ENCODE data around the gene HPS5. TPM values are rescaled to one million over a fixed set of nuclear protein-coding genes. Genes with fewer than 3 reads are reported as not detected.

The HPS5 gene
- total and polyA plus RNA-seq, 2 donors (not counting 3 experiments of a cell fraction or from before 2014, with no cell fraction given) = 4.7 to 14.1 TPM

- H3K4me3 ChIP-seq (replicated peaks in 1 of 3; ENCODE audit: insufficient read depth in 1 of 3, low read depth in 1 of 3, low read length in 3 of 3) = no peak overlapping the region
- BruUV-seq (replicated peaks) = no TSS peak
- no peaks in the 10 kb centered on the region for H3K4me1 ChIP-seq (ENCODE audit: control insufficient read depth, extremely low read depth, insufficient read depth, low read length)
- no peaks in the 10 kb centered on the region for H3K79me2 ChIP-seq (ENCODE audit: control insufficient read depth, insufficient read depth, low read length)
- FAIRE-seq (no peak), DNase-seq (ENCODE audit: low read depth, low spot score) (no peak)
- no peak overlapping the region for H3K9ac ChIP-seq (replicated peaks; ENCODE audit: extremely low read depth, insufficient read depth, low read length)
- H3K9me3 ChIP-seq (replicated peaks; ENCODE audit: control insufficient read depth, insufficient read depth, low read length) = no peaks in the 10 kb centered on the region
- ChIA-PET CTCF (interaction anchor here (3.0 kb wide), 1 partner anchor 10 kb away, joined by 12 read pairs; no protein-coding TSS in a partner anchor), POLR2A (no interaction called here)
- dilution Hi-C loops (cut with MboI; ENCODE audit: extremely low pct_ligation_motif_present, low sequenced_read_pairs) (no loop called here), intact Hi-C loops (cut with micrococcal nuclease) (no loop called here)
- H3K9me1 ChIP-seq (replicated peaks; ENCODE audit: control insufficient read depth, extremely low read depth, insufficient read depth, low read length) = no peaks in the 10 kb centered on the region
- no peak for TF ChIP-seq EZH2 (IDR thresholded peaks at IDR 0.05; ENCODE audit: borderline replicate concordance, low read depth, low read length, severe bottlenecking)
- no peak for TF ChIP-seq MAX (IDR thresholded peaks at IDR 0.05; ENCODE audit: insufficient read depth, insufficient read length)
- TF ChIP-seq MYC (IDR thresholded peaks at IDR 0.05; ENCODE audit: low read depth, low read length) = no peak
- TF ChIP-seq GATA2 (IDR thresholded peaks at IDR 0.05; ENCODE audit: insufficient read depth, insufficient read length, low read depth, low read length) = no peak
- no peak for TF ChIP-seq JUN (IDR thresholded peaks at IDR 0.05; ENCODE audit: borderline replicate concordance, insufficient read depth, insufficient read length, low read depth)
- TF ChIP-seq FOS (IDR thresholded peaks at IDR 0.05; ENCODE audit: borderline replicate concordance, insufficient read depth, low read length) = no peak
- TF ChIP-seq POLR2A (IDR thresholded peaks at IDR 0.05; ENCODE audit: low read depth, low read length) = no peak
- TF ChIP-seq, protein P1, sequence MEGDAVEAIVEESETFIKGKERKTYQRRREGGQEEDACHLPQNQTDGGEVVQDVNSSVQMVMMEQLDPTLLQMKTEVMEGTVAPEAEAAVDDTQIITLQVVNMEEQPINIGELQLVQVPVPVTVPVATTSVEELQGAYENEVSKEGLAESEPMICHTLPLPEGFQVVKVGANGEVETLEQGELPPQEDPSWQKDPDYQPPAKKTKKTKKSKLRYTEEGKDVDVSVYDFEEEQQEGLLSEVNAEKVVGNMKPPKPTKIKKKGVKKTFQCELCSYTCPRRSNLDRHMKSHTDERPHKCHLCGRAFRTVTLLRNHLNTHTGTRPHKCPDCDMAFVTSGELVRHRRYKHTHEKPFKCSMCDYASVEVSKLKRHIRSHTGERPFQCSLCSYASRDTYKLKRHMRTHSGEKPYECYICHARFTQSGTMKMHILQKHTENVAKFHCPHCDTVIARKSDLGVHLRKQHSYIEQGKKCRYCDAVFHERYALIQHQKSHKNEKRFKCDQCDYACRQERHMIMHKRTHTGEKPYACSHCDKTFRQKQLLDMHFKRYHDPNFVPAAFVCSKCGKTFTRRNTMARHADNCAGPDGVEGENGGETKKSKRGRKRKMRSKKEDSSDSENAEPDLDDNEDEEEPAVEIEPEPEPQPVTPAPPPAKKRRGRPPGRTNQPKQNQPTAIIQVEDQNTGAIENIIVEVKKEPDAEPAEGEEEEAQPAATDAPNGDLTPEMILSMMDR (IDR thresholded peaks at IDR 0.05; ENCODE audit: extremely low read depth in 1 of 2, insufficient read depth in 1 of 2, low read depth in 1 of 2, low read length in 2 of 2) = no peak
- TF ChIP-seq POLR2AphosphoS5 (IDR thresholded peaks at IDR 0.05; ENCODE audit: insufficient read depth, low read depth, low read length) = no peak
- peaks cover 4% of the 10 kb centered on the region in 2 experiments for H3K27me3 ChIP-seq (ENCODE audit: control insufficient read depth in 2 of 2, insufficient read depth in 2 of 2, low read length in 2 of 2)
- no peak overlapping the region for H3K27ac ChIP-seq (ENCODE audit: insufficient read depth, low read depth, low read length)
- no peaks in the 10 kb centered on the region for H4K20me1 ChIP-seq (replicated peaks; ENCODE audit: control insufficient read depth, extremely low read depth, insufficient read depth, low read length)
- H2AFZ ChIP-seq (ENCODE audit: low read depth, low read length) = no peak overlapping the region
- H3K4me2 ChIP-seq (ENCODE audit: insufficient read depth, low read length) = no peak overlapping the region
- H3K36me3 ChIP-seq (ENCODE audit: control insufficient read depth in 2 of 2, extremely low read depth in 1 of 2, insufficient read depth in 2 of 2, low read length in 2 of 2) = no peaks in the 10 kb centered on the region
Observed at GRCh38 chr11:18233912-18234311, 88.0 kb downstream of the HPS5 start.

All from endothelial cell of umbilical vein (primary cell).